ENCODE data around the gene EPRS1.

GRCh38 chr1:220012259-220012658 lies 34.0 kb downstream of the EPRS1 start:
- TF ChIP-seq ZNF274 (IDR thresholded peaks at IDR 0.05; ENCODE audit: low read length) (no peak), ZNF274 (tag by site-specific recombination; IDR thresholded peaks at IDR 0.05; ENCODE audit: borderline replicate concordance) (no peak), OSR2 (tag by site-specific recombination; IDR thresholded peaks at IDR 0.05) (no peak), ZSCAN30 (tag by site-specific recombination; IDR thresholded peaks at IDR 0.05) (no peak), ZNF157 (tag by site-specific recombination; IDR thresholded peaks at IDR 0.05) (no peak)
